Gastroesophageal sphincter (tissue), 4 donors: ENCODE measurements around the gene CPT1A. TPM values are rescaled to one million over a fixed set of nuclear protein-coding genes. Genes with fewer than 3 reads are reported as not detected.

Source experiments
- ATAC-seq: fragments of 150-250 bp; one replicate; pipeline ENCODE4 v1.9.1; 2016; ENCODE audit warnings: mild to moderate bottlenecking, moderate library complexity
- H3K27ac ChIP-seq, 4 donors: fragments of 200-600 bp; sonication (generic) in 3 of 4; 1 replicate in 3 of 4; 2 replicates in 1 of 4; pipeline ENCODE4 v1.5.1; 2016 to 2019
- H3K27me3 ChIP-seq: fragments of 200-600 bp; sonication (generic); one replicate; pipeline ENCODE4 v1.5.1; 2019
- H3K36me3 ChIP-seq, 2 donors: fragments of 200-600 bp; sonication (generic); one replicate each; pipeline ENCODE4 v1.5.1; 2019; ENCODE audit warnings: control low read depth in 1 of 2
- H3K4me1 ChIP-seq, 3 donors: fragments of 200-600 bp; sonication (generic); 1 replicate in 2 of 3; 2 replicates in 1 of 3; pipeline ENCODE4 v1.5.1; 2016 to 2019; ENCODE audit warnings: control low read depth in 2 of 3
- H3K4me3 ChIP-seq, 2 donors: fragments of 200-600 bp; sonication (generic); one replicate each; pipeline ENCODE4 v1.5.1; 2019; ENCODE audit warnings: mild to moderate bottlenecking in 1 of 2, moderate library complexity in 1 of 2
- H3K9me3 ChIP-seq, 3 donors: fragments of 200-600 bp; sonication (generic); one replicate each; pipeline ENCODE4 v1.5.1; 2017 to 2019; ENCODE audit warnings: control low read depth in 2 of 3
- CTCF ChIP-seq, 4 experiments: fragments of 200-600 bp in 2 of 4; fragments of 450-650 bp in 2 of 4; sonication (generic) in 1 of 4; IDR thresholded peaks; one replicate each; pipeline ENCODE4 v1.5.1; 2017 to 2019; ENCODE audit warnings: antibody characterized with exemption in 4 of 4, mild to moderate bottlenecking in 2 of 4, moderate library complexity in 2 of 4
- EP300 ChIP-seq: sonication (generic); formaldehyde crosslinking; IDR thresholded peaks from one replicate; pipeline ENCODE4 v1.6.1; 2017; ENCODE audit warnings: antibody characterized with exemption, mild to moderate bottlenecking
- POLR2A ChIP-seq, 2 donors: fragments of 450-650 bp; IDR thresholded peaks; one replicate each; pipeline ENCODE4 v1.6.1; 2017; ENCODE audit warnings: antibody characterized with exemption in 2 of 2, mild to moderate bottlenecking in 2 of 2, moderate library complexity in 1 of 2
- POLR2AphosphoS5 ChIP-seq: sonication (generic); formaldehyde crosslinking; IDR thresholded peaks from one replicate; pipeline ENCODE4 v1.6.1; 2017; ENCODE audit warnings: antibody characterized with exemption
- WGBS, 2 donors: methylation state at CpG; one replicate each; pipeline ENCODE4 v1.1.5; 2018; ENCODE audit warnings: low coverage in 1 of 2; 5-methylcytosine and 5-hydroxymethylcytosine counted together
- total RNA-seq, 4 donors: library from RNA; depleted of rRNA; stranded (reverse); fragments of >200 nt; gene quantifications; one replicate each; pipeline ENCODE4 v1.1.0, GENCODE V29; 2016

Gene CPT1A
- total RNA-seq, 4 donors from 2014 or later = 33.4 to 103 (median 74.7) TPM

DNA sequence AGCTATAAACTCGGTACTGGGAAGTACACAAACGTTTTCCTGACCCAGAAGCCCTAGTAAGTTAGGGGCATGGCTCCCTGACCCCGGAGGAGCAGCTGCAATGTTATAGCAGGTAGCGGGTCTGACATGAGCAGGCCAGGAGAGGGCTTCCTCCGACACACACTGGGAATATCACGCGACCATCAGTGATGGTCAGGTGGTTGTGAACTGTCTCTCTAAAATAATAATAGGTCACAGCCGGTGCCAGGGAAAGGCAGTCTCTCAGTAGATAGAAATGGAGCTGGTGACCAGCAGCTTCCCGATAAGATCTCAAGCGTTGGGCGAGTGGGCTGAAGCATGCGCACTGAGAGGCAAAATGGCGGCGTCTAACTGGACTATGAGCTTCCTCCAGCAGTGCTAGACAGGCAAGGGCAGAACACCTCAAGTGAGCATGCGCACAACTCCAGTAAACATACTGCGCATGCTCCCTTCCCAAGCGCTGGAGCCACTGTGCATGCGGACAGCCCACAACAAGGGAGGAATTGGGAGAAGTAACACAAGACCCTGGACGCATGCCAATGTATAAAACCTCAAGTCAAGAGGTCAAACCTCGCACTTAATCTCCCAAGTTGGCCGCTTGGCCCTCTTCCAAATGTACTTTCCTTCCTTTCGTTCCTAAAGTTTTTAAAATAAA lies 68.1 kb downstream of the CPT1A start:
- 59 to 74% methylated on average over 13 to 14 of the region's 22 CpGs for WGBS, 2 donors
- Histone ChIP-seq H3K4me3 (no peak overlapping the region), H3K27ac (no peak overlapping the region), H3K27me3 (no peaks in the 10 kb centered on the region), H3K9me3 (no peaks in the 10 kb centered on the region), H3K4me1 (peaks cover 0 to 12% (median 0%) of the 10 kb centered on the region in 3 donors), H3K36me3 (peaks cover 10 to 100% of the 10 kb centered on the region in 2 donors)
- no peak for TF ChIP-seq POLR2A (IDR thresholded peaks at IDR 0.05)
- no peak for TF ChIP-seq EP300
- peak; percentile 44 for TF ChIP-seq POLR2AphosphoS5
- no peak for ATAC-seq

DNA sequence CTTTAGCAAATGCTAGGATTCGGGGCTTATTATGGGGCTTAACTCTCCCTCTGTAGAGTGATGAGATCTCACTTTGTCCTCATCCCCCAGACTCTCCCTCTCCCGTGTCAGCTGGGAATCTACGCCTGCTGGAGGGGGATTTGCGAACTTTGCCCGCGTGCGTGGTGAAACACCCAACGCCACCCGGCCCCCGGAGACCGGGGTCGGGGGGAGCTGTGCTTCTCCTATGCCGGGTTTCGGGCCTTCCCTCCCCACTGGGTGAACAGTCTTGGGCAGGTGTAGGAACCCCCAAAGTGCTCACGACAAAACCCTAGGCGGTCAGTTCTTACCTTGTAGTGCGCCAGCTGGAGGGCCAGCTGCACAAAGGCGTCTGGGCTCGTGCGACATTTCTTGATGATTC lies 68.8 kb downstream of the CPT1A start:
- TF ChIP-seq POLR2A (IDR thresholded peaks at IDR 0.05) (no peak), CTCF (IDR thresholded peaks at IDR 0.05) (no peak), POLR2AphosphoS5 (no peak)
- Histone ChIP-seq H3K27ac (no peak overlapping the region), H3K4me3 (no peak overlapping the region), H3K36me3 (peaks cover 10 to 99% of the 10 kb centered on the region in 2 donors), H3K4me1 (peaks cover 0 to 5% (median 0%) of the 10 kb centered on the region in 3 donors), H3K27me3 (no peaks in the 10 kb centered on the region), H3K9me3 (no peaks in the 10 kb centered on the region)
- no peak for ATAC-seq
- WGBS, 2 donors = 83 to 93% methylated on average over 7 to 13 of the region's 20 CpGs

DNA sequence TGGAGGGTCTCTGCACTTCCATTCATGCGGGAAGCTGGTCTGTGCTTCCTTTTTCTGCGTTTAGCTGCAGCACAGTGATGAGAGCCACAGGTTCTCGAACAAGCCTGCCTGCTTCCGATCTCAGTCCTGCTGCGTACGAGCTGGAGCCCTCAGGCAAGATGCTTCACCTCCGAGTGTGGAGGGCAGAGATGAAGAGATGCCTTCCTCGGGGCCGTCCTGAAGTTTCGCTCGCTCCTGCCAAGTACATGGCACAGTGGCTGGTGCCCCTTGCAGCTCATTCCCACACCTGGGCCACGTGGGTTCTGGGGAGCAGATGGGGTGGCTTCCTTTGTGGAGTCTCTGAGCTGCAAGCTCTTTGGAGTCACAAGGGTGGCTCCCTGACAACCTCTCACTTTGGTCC lies 70.9 kb downstream of the CPT1A start:
- Histone ChIP-seq H3K27me3 (no peaks in the 10 kb centered on the region), H3K9me3 (no peaks in the 10 kb centered on the region), H3K4me3 (no peak overlapping the region), H3K4me1 (no peaks in the 10 kb centered on the region), H3K36me3 (peaks cover 10 to 98% of the 10 kb centered on the region in 2 donors), H3K27ac (no peak overlapping the region)
- 92 to 100% methylated on average over 1 to 12 of the region's 12 CpGs for WGBS, 2 donors
- ATAC-seq = no peak
- no peak for TF ChIP-seq POLR2A (IDR thresholded peaks at IDR 0.05)
- TF ChIP-seq CTCF (IDR thresholded peaks at IDR 0.05) = no peak
- TF ChIP-seq EP300 = no peak
- no peak for TF ChIP-seq POLR2AphosphoS5

DNA sequence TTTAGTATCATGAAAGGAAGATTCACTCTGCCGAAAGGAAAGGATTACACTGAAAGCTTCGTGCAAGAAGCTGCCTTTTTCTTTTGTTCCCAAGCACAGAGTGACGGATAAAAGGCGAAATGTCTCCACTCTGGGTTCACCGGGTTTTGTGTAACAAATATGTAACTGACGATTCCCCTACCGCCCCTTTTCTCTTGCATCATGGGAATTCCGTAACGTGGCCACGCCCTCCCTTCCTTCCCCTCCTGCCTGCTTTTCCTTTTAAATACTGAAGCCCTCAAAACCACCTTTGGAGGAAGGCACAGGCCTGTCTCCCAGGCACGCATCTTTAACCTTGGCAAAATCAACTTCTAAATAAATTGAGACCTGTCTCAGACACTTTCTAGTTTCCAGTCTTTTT lies 74.0 kb downstream of the CPT1A start:
- ATAC-seq = no peak
- TF ChIP-seq EP300 (no peak), POLR2AphosphoS5 (no peak), POLR2A (IDR thresholded peaks at IDR 0.05) (no peak), CTCF (IDR thresholded peaks at IDR 0.05) (no peak)

DNA sequence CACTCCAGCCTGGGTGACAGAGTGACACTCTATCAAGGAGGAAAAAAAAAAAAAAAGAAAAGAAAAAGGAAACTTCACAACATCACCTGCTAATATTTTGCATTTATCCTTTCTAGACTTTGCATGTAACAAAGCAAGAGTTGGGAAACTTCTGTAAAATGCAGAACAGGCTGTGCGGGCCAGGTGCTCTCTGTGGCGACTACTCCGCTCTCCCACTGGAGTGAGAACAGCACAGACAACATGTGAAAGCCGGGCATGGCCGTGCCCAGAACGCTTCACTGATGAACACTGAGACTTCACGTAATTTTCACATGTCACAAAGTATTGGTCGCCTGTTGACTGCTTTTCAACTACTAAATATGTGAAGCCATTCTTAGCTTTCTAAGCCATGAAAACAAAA lies 74.9 kb downstream of the CPT1A start:
- TF ChIP-seq POLR2AphosphoS5 = no peak
- TF ChIP-seq CTCF (IDR thresholded peaks at IDR 0.05) = no peak
- no peak for TF ChIP-seq EP300
- no peak for TF ChIP-seq POLR2A (IDR thresholded peaks at IDR 0.05)
- WGBS, 2 donors = 95% methylated on average over 4 to 8 of the region's 8 CpGs
- Histone ChIP-seq H3K4me1 (no peaks in the 10 kb centered on the region), H3K36me3 (peaks cover 0 to 98% of the 10 kb centered on the region in 2 donors), H3K4me3 (no peak overlapping the region), H3K27ac (no peak overlapping the region), H3K9me3 (no peaks in the 10 kb centered on the region), H3K27me3 (no peaks in the 10 kb centered on the region)
- ATAC-seq = no peak

More for the DNA sequence above, 74.0 kb downstream of the CPT1A start:
- Histone ChIP-seq H3K27me3 (no peaks in the 10 kb centered on the region), H3K9me3 (no peaks in the 10 kb centered on the region), H3K27ac (no peak overlapping the region), H3K4me3 (no peak overlapping the region), H3K36me3 (peaks cover 0 to 98% of the 10 kb centered on the region in 2 donors), H3K4me1 (no peaks in the 10 kb centered on the region)
- 87 to 88% methylated on average over 9 to 11 of the region's 11 CpGs for WGBS, 2 donors
